ENCODE results near the gene TYROBP. TPM values are rescaled to one million over a fixed set of nuclear protein-coding genes. Genes with fewer than 3 reads are reported as not detected.

The TYROBP gene
- total RNA-seq, 1 experiment from 2014 or later = not detected

GRCh38 chr19:35863018-35863417, 45.1 kb downstream of the TYROBP start:
- peaks cover 12 to 16% of the 10 kb centered on the region in 2 experiments for H3K4me1 Mint-ChIP-seq
- Histone ChIP-seq H3K9ac (ENCODE audit: extremely low read depth, insufficient read length, low read length) (no peak overlapping the region), H3K79me2 (ENCODE audit: insufficient read depth, low read length) (no peaks in the 10 kb centered on the region), H2BK15ac (ENCODE audit: low read depth, low read length) (no peak overlapping the region), H2BK120ac (ENCODE audit: low read depth, low read length, poor library complexity, severe bottlenecking) (no peak overlapping the region), H3K14ac (ENCODE audit: insufficient read depth, low read length) (no peak overlapping the region), H3K27ac (ENCODE audit: insufficient read length, low read depth, low read length) (no peak overlapping the region), H2BK5ac (ENCODE audit: insufficient read length, low read length) (no peak overlapping the region), H3K27me3 (ENCODE audit: insufficient read depth, low read length) (peaks cover 8% of the 10 kb centered on the region; the same call in 1 of the 2 replicates), H3K79me1 (ENCODE audit: insufficient read depth, low read depth, low read length, poor library complexity, severe bottlenecking) (no peaks in the 10 kb centered on the region), H3K56ac (ENCODE audit: insufficient read length, low read depth, low read length) (no peak overlapping the region), H3K9me3 (ENCODE audit: control insufficient read depth, low read depth, low read length) (no peaks in the 10 kb centered on the region), H4K91ac (ENCODE audit: insufficient read length, low read depth, low read length) (no peak overlapping the region), H3K4me1 (ENCODE audit: insufficient read depth, low read length) (0 out of 2 replicates have a peak, but pooled peaks cover 5% of the 10 kb centered on the region), H3K23ac (ENCODE audit: insufficient read length, low read depth, low read length) (no peak overlapping the region), H3K18ac (ENCODE audit: insufficient read length, low read depth, low read length) (no peak overlapping the region), H3K23me2 (ENCODE audit: insufficient read length, low read depth, low read length, poor library complexity, severe bottlenecking) (peaks cover 9% of the 10 kb centered on the region), H4K20me1 (ENCODE audit: control insufficient read depth, insufficient read depth, insufficient read length) (no peaks in the 10 kb centered on the region), H2BK20ac (ENCODE audit: low read depth, low read length, poor library complexity, severe bottlenecking) (no peak overlapping the region), H2AFZ (ENCODE audit: low read length) (no peak overlapping the region), H2AK5ac (ENCODE audit: insufficient read length, low read length) (no peak overlapping the region), H3T11ph (ENCODE audit: low read length) (no peak overlapping the region), H2BK12ac (ENCODE audit: insufficient read length, low read depth, low read length) (no peak overlapping the region), H3K4me2 (ENCODE audit: insufficient read depth, insufficient read length, low read length) (no peak overlapping the region), H4K5ac (ENCODE audit: insufficient read length, low read depth, low read length) (no peak overlapping the region), H3K4ac (ENCODE audit: low read depth, low read length) (no peak overlapping the region), H4K8ac (replicated peaks; ENCODE audit: insufficient read length, low read depth, low read length) (no peak overlapping the region)
- no peak for DNase-seq
- TF ChIP-seq, protein P1, sequence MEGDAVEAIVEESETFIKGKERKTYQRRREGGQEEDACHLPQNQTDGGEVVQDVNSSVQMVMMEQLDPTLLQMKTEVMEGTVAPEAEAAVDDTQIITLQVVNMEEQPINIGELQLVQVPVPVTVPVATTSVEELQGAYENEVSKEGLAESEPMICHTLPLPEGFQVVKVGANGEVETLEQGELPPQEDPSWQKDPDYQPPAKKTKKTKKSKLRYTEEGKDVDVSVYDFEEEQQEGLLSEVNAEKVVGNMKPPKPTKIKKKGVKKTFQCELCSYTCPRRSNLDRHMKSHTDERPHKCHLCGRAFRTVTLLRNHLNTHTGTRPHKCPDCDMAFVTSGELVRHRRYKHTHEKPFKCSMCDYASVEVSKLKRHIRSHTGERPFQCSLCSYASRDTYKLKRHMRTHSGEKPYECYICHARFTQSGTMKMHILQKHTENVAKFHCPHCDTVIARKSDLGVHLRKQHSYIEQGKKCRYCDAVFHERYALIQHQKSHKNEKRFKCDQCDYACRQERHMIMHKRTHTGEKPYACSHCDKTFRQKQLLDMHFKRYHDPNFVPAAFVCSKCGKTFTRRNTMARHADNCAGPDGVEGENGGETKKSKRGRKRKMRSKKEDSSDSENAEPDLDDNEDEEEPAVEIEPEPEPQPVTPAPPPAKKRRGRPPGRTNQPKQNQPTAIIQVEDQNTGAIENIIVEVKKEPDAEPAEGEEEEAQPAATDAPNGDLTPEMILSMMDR (conservative IDR thresholded peaks at IDR 0.05) = no peak
- peaks cover 91% of the 10 kb centered on the region for H3K27me3 Mint-ChIP-seq (ENCODE audit: low read depth)
- no peaks in the 10 kb centered on the region; a peak in 1 of 5 replicates for H3K9me3 Mint-ChIP-seq
- no peak overlapping the region for H3K4me3 Mint-ChIP-seq
- WGBS (ENCODE audit: extremely low coverage, insufficient read length, low lambda C conversion rate) = no CpG with 5 or more reads among the region's 5 CpGs
- no peak overlapping the region for H3K27ac Mint-ChIP-seq
- peaks cover 3 to 5% (median 4%) of the 10 kb centered on the region in 3 experiments; a peak in 4 of 7 replicates for H3K36me3 Mint-ChIP-seq (ENCODE audit: insufficient read depth in 1 of 3, low read depth in 3 of 3)
